Skeletal muscle satellite cell (primary cell): ENCODE measurements around the gene ILDR1.

Experiments
- H3K27me3 ChIP-seq: 2 replicates; pipeline ENCODE4 v1.7.0; 2013; ENCODE audit warnings: low read length; ENCODE audit not compliant: control insufficient read depth, insufficient read depth
- H3K36me3 ChIP-seq: 2 replicates; pipeline ENCODE4 v1.7.0; 2013; ENCODE audit warnings: mild to moderate bottlenecking, control low read depth, low read length; ENCODE audit not compliant: insufficient read depth
- H3K4me1 ChIP-seq: 2 replicates; pipeline ENCODE4 v1.7.0; 2013; ENCODE audit warnings: low read length; ENCODE audit not compliant: control insufficient read depth, insufficient read depth
- H3K4me2 ChIP-seq: 2 replicates; pipeline ENCODE4 v1.7.0; 2013; ENCODE audit warnings: mild to moderate bottlenecking, low read length
- H3K4me3 ChIP-seq: 2 replicates; pipeline ENCODE4 v1.7.0; 2013; ENCODE audit warnings: low read length
- H3K9ac ChIP-seq: 2 replicates; pipeline ENCODE4 v1.7.0; 2013; ENCODE audit warnings: mild to moderate bottlenecking, low read depth, low read length, moderate library complexity
- H3K9me3 ChIP-seq: replicated peaks from 2 replicates; pipeline ENCODE4 v1.7.0; 2013; ENCODE audit warnings: mild to moderate bottlenecking, control low read depth, low read length

ILDR1 gene

GRCh38 chr3:121988146-121988545 is 33.9 kb downstream of the ILDR1 start:
- Histone ChIP-seq H3K4me3 (no peak overlapping the region), H3K9me3 (no peaks in the 10 kb centered on the region), H3K27me3 (peaks cover 13% of the 10 kb centered on the region), H3K36me3 (no peaks in the 10 kb centered on the region), H3K4me2 (no peak overlapping the region), H3K4me1 (no peaks in the 10 kb centered on the region), H3K9ac (no peak overlapping the region)

- Histone ChIP-seq H3K27me3 (peaks cover 13% of the 10 kb centered on the region), H3K4me2 (no peak overlapping the region), H3K36me3 (no peaks in the 10 kb centered on the region), H3K4me1 (no peaks in the 10 kb centered on the region), H3K4me3 (no peak overlapping the region), H3K9ac (no peak overlapping the region), H3K9me3 (no peaks in the 10 kb centered on the region)
These were observed 36.2 kb downstream of the ILDR1 start for GRCh38 chr3:121985846-121986245.

- Histone ChIP-seq H3K4me1 (no peaks in the 10 kb centered on the region), H3K4me2 (no peak overlapping the region), H3K36me3 (no peaks in the 10 kb centered on the region), H3K4me3 (no peak overlapping the region), H3K9me3 (no peaks in the 10 kb centered on the region), H3K9ac (no peak overlapping the region), H3K27me3 (peaks cover 11% of the 10 kb centered on the region)
These were observed 40.6 kb downstream of the ILDR1 start for GRCh38 chr3:121981473-121981872.

GRCh38 chr3:121980450-121980796 is 41.6 kb downstream of the ILDR1 start:
- Histone ChIP-seq H3K27me3 (peaks cover 4% of the 10 kb centered on the region), H3K4me1 (no peaks in the 10 kb centered on the region), H3K4me3 (no peak overlapping the region), H3K36me3 (no peaks in the 10 kb centered on the region), H3K9ac (no peak overlapping the region), H3K9me3 (no peaks in the 10 kb centered on the region), H3K4me2 (no peak overlapping the region)

GRCh38 chr3:121979734-121980449 is 42.2 kb downstream of the ILDR1 start:
- H3K4me3 ChIP-seq = no peak overlapping the region
- no peaks in the 10 kb centered on the region for H3K36me3 ChIP-seq
- H3K4me1 ChIP-seq = no peaks in the 10 kb centered on the region
- no peak overlapping the region for H3K9ac ChIP-seq
- no peak overlapping the region for H3K4me2 ChIP-seq
- no peaks in the 10 kb centered on the region for H3K9me3 ChIP-seq
- H3K27me3 ChIP-seq = peaks cover 4% of the 10 kb centered on the region

GRCh38 chr3:121979246-121979645 is 42.8 kb downstream of the ILDR1 start:
- Histone ChIP-seq H3K4me2 (no peak overlapping the region), H3K27me3 (peaks cover 4% of the 10 kb centered on the region), H3K4me3 (no peak overlapping the region), H3K4me1 (no peaks in the 10 kb centered on the region), H3K9ac (no peak overlapping the region), H3K36me3 (no peaks in the 10 kb centered on the region), H3K9me3 (no peaks in the 10 kb centered on the region)

GRCh38 chr3:121976727-121977126 is 45.3 kb downstream of the ILDR1 start:
- Histone ChIP-seq H3K4me3 (no peak overlapping the region), H3K27me3 (peaks cover 4% of the 10 kb centered on the region), H3K4me1 (no peaks in the 10 kb centered on the region), H3K9ac (no peak overlapping the region), H3K4me2 (no peak overlapping the region), H3K9me3 (no peaks in the 10 kb centered on the region), H3K36me3 (no peaks in the 10 kb centered on the region)

GRCh38 chr3:121975702-121976302 is 46.2 kb downstream of the ILDR1 start:
- no peak overlapping the region for H3K4me2 ChIP-seq
- H3K9me3 ChIP-seq = no peaks in the 10 kb centered on the region
- H3K9ac ChIP-seq = no peak overlapping the region
- no peaks in the 10 kb centered on the region for H3K36me3 ChIP-seq
- H3K27me3 ChIP-seq = peaks cover 4% of the 10 kb centered on the region
- no peak overlapping the region for H3K4me3 ChIP-seq
- no peaks in the 10 kb centered on the region for H3K4me1 ChIP-seq

- no peaks in the 10 kb centered on the region for H3K36me3 ChIP-seq
- H3K4me1 ChIP-seq = peaks cover 3% of the 10 kb centered on the region
- H3K9me3 ChIP-seq = no peaks in the 10 kb centered on the region
- H3K4me3 ChIP-seq = no peak overlapping the region
- no peak overlapping the region for H3K9ac ChIP-seq
- peaks cover 4% of the 10 kb centered on the region for H3K27me3 ChIP-seq
- H3K4me2 ChIP-seq = no peak overlapping the region
These were observed 47.4 kb downstream of the ILDR1 start for GRCh38 chr3:121974601-121975111.

GRCh38 chr3:121970047-121970446 is 52.0 kb downstream of the ILDR1 start:
- H3K9ac ChIP-seq = no peak overlapping the region
- H3K4me1 ChIP-seq = peaks cover 4% of the 10 kb centered on the region
- H3K9me3 ChIP-seq = no peaks in the 10 kb centered on the region
- no peaks in the 10 kb centered on the region for H3K36me3 ChIP-seq
- H3K27me3 ChIP-seq = no peaks in the 10 kb centered on the region
- H3K4me3 ChIP-seq = no peak overlapping the region
- H3K4me2 ChIP-seq = peak overlapping the region; percentile 20

GRCh38 chr3:121969631-121970030 is 52.4 kb downstream of the ILDR1 start:
- H3K4me1 ChIP-seq = peaks cover 4% of the 10 kb centered on the region
- no peak overlapping the region for H3K4me3 ChIP-seq

GRCh38 chr3:121963608-121964007 is 58.4 kb downstream of the ILDR1 start:
- no peak overlapping the region for H3K4me3 ChIP-seq
- no peaks in the 10 kb centered on the region for H3K9me3 ChIP-seq
- H3K27me3 ChIP-seq = peaks cover 5% of the 10 kb centered on the region
- no peak overlapping the region for H3K4me2 ChIP-seq
- H3K36me3 ChIP-seq = no peaks in the 10 kb centered on the region
- H3K4me1 ChIP-seq = no peaks in the 10 kb centered on the region
- no peak overlapping the region for H3K9ac ChIP-seq

More at GRCh38 chr3:121969631-121970030, 52.4 kb downstream of the ILDR1 start:
- H3K27me3 ChIP-seq = no peaks in the 10 kb centered on the region
- no peaks in the 10 kb centered on the region for H3K9me3 ChIP-seq
- H3K9ac ChIP-seq = no peak overlapping the region
- H3K36me3 ChIP-seq = no peaks in the 10 kb centered on the region
- H3K4me2 ChIP-seq = no peak overlapping the region
